Mesothelial cell of epicardium (in vitro differentiated cells): ENCODE data around the gene VWA5A. TPM values are rescaled to one million over a fixed set of nuclear protein-coding genes. Genes with fewer than 3 reads are reported as not detected.

Source experiments
- DNase-seq, 2 experiments: peaks; one replicate each; pipeline ENCODE4 v3.0.0; 2021; ENCODE audit warnings: low spot score in 2 of 2; ENCODE audit not compliant: unreplicated experiment in 2 of 2
- H3K27ac Mint-ChIP-seq: 2 replicates; pipeline ENCODE4 v1.8.0; 2021; ENCODE audit warnings: mixed read lengths
- H3K27me3 Mint-ChIP-seq: 2 replicates; pipeline ENCODE4 v1.8.0; 2021; ENCODE audit warnings: low read depth, mixed read lengths
- H3K36me3 Mint-ChIP-seq: 2 replicates; pipeline ENCODE4 v1.8.0; 2021; ENCODE audit warnings: mixed read lengths
- H3K4me1 Mint-ChIP-seq: 2 replicates; pipeline ENCODE4 v1.8.0; 2021; ENCODE audit warnings: mixed read lengths
- H3K4me3 Mint-ChIP-seq: 2 replicates; pipeline ENCODE4 v1.8.0; 2021; ENCODE audit warnings: mild to moderate bottlenecking, moderate library complexity, mixed read lengths
- H3K9me3 Mint-ChIP-seq: 2 replicates; pipeline ENCODE4 v1.8.0; 2021; ENCODE audit warnings: mixed read lengths
- CTCF ChIP-seq: fragments of 200-600 bp; sonication (generic); IDR thresholded peaks from one replicate; pipeline ENCODE4 v1.5.0; 2021; ENCODE audit warnings: antibody characterized with exemption; ENCODE audit not compliant: unreplicated experiment
- total RNA-seq: library from RNA; stranded (reverse); gene quantifications from 3 replicates; pipeline ENCODE4 v1.2.1, GENCODE V29; 2021

The VWA5A gene
- total RNA-seq, 1 donor from 2014 or later: 14.2 TPM

GRCh38 chr11:124094731-124095130 lies 20.5 kb upstream of the VWA5A start:
- Mint-ChIP-seq H3K36me3 (no peaks in the 10 kb centered on the region), H3K4me1 (no peaks in the 10 kb centered on the region), H3K27ac (no peak overlapping the region), H3K27me3 (no peaks in the 10 kb centered on the region), H3K9me3 (no peaks in the 10 kb centered on the region), H3K4me3 (no peak overlapping the region)
- DNase-seq: no peak
- TF ChIP-seq CTCF: no peak

- H3K4me3 Mint-ChIP-seq: no peak overlapping the region
- no peaks in the 10 kb centered on the region for H3K27me3 Mint-ChIP-seq
- H3K27ac Mint-ChIP-seq: no peak overlapping the region
- no peak for TF ChIP-seq CTCF
- no peaks in the 10 kb centered on the region for H3K36me3 Mint-ChIP-seq
- H3K4me1 Mint-ChIP-seq: no peaks in the 10 kb centered on the region
- H3K9me3 Mint-ChIP-seq: no peaks in the 10 kb centered on the region
- no peak for DNase-seq
Measured at GRCh38 chr11:124096364-124096763, 18.9 kb upstream of the VWA5A start.

- H3K36me3 Mint-ChIP-seq: no peaks in the 10 kb centered on the region
- TF ChIP-seq CTCF: no peak
- H3K4me1 Mint-ChIP-seq: no peaks in the 10 kb centered on the region
- no peak for DNase-seq
- no peak overlapping the region for H3K4me3 Mint-ChIP-seq
- no peaks in the 10 kb centered on the region for H3K9me3 Mint-ChIP-seq
- no peak overlapping the region for H3K27ac Mint-ChIP-seq
- no peaks in the 10 kb centered on the region for H3K27me3 Mint-ChIP-seq
Measured at GRCh38 chr11:124098141-124098540, 17.1 kb upstream of the VWA5A start.

GRCh38 chr11:124101737-124102136 lies 13.5 kb upstream of the VWA5A start:
- Mint-ChIP-seq H3K9me3 (no peaks in the 10 kb centered on the region), H3K27me3 (peaks cover 4% of the 10 kb centered on the region), H3K27ac (no peak overlapping the region), H3K4me3 (no peak overlapping the region), H3K36me3 (no peaks in the 10 kb centered on the region), H3K4me1 (no peaks in the 10 kb centered on the region)
- TF ChIP-seq CTCF: no peak
- DNase-seq: no peak

GRCh38 chr11:124108156-124108555 lies 7.1 kb upstream of the VWA5A start:
- no peak for DNase-seq
- TF ChIP-seq CTCF: no peak
- H3K9me3 Mint-ChIP-seq: no peaks in the 10 kb centered on the region
- no peak overlapping the region for H3K27ac Mint-ChIP-seq
- H3K4me3 Mint-ChIP-seq: no peak overlapping the region
- peaks cover 8% of the 10 kb centered on the region for H3K27me3 Mint-ChIP-seq
- H3K4me1 Mint-ChIP-seq: no peaks in the 10 kb centered on the region
- H3K36me3 Mint-ChIP-seq: no peaks in the 10 kb centered on the region

- DNase-seq: no peak
- no peak for TF ChIP-seq CTCF
- H3K36me3 Mint-ChIP-seq: no peaks in the 10 kb centered on the region
- H3K27me3 Mint-ChIP-seq: peaks cover 8% of the 10 kb centered on the region
- no peak overlapping the region for H3K4me3 Mint-ChIP-seq
- no peaks in the 10 kb centered on the region for H3K4me1 Mint-ChIP-seq
- no peaks in the 10 kb centered on the region for H3K9me3 Mint-ChIP-seq
- no peak overlapping the region for H3K27ac Mint-ChIP-seq
Measured at GRCh38 chr11:124109377-124109776, 5.9 kb upstream of the VWA5A start.
